GM23338 (cell line): ENCODE data around the gene PGM1. TPM values are rescaled to one million over a fixed set of nuclear protein-coding genes. Genes with fewer than 3 reads are reported as not detected.

ENCODE experiments used
- ATAC-seq: fragments of 200-7000 bp; cut with Tn5 transposase; 3 replicates; pipeline ENCODE4 v1.9.1; 2020
- DNase-seq: peaks from one replicate; pipeline ENCODE4 v3.0.0-alpha.2; 2015; ENCODE audit warnings: low spot score
- H2AFZ ChIP-seq: fragments of 200-600 bp; sonication (generic); 2 replicates; pipeline ENCODE4 v1.8.0; 2016; ENCODE audit warnings: antibody characterized with exemption, mild to moderate bottlenecking, moderate library complexity
- H3F3A ChIP-seq: fragments of 200-600 bp; sonication (generic); replicated peaks from 2 replicates; pipeline ENCODE4 v1.8.0; 2017; ENCODE audit warnings: antibody characterized with exemption, mixed run types, low read depth
- H3K27ac ChIP-seq: fragments of 200-600 bp; sonication (generic); 2 replicates; pipeline ENCODE4 v1.6.1; 2016; ENCODE audit warnings: low read depth
- H3K27me3 ChIP-seq: fragments of 200-600 bp; sonication (generic); 2 replicates; pipeline ENCODE4 v1.8.0; 2016; ENCODE audit warnings: mild to moderate bottlenecking, mixed run types, moderate library complexity; ENCODE audit not compliant: insufficient read depth
- H3K36me3 ChIP-seq: fragments of 200-600 bp; sonication (generic); 2 replicates; pipeline ENCODE4 v1.8.0; 2016; ENCODE audit warnings: mild to moderate bottlenecking; ENCODE audit not compliant: insufficient read depth
- H3K4me1 ChIP-seq: fragments of 200-600 bp; sonication (generic); 2 replicates; pipeline ENCODE4 v1.8.0; 2016; ENCODE audit warnings: mild to moderate bottlenecking, moderate library complexity; ENCODE audit not compliant: insufficient read depth
- H3K4me2 ChIP-seq: fragments of 200-600 bp; sonication (generic); 2 replicates; pipeline ENCODE4 v1.7.1; 2017; ENCODE audit warnings: mixed run types
- H3K4me3 ChIP-seq: fragments of 200-600 bp; sonication (generic); 2 replicates; pipeline ENCODE4 v1.6.1; 2016; ENCODE audit warnings: mixed run types
- H3K79me2 ChIP-seq: fragments of 200-600 bp; sonication (generic); replicated peaks from 2 replicates; pipeline ENCODE4 v1.8.0; 2017; ENCODE audit warnings: mild to moderate bottlenecking; ENCODE audit not compliant: insufficient read depth
- H3K9me2 ChIP-seq: fragments of 200-600 bp; sonication (generic); 2 replicates; pipeline ENCODE4 v1.8.0; 2017; ENCODE audit not compliant: insufficient read depth
- H4K20me1 ChIP-seq: fragments of 200-600 bp; sonication (generic); replicated peaks from 2 replicates; pipeline ENCODE4 v1.8.0; 2017; ENCODE audit warnings: mild to moderate bottlenecking; ENCODE audit not compliant: insufficient read depth
- H3K27ac Mint-ChIP-seq: 2 replicates; pipeline ENCODE4 v1.8.0; 2020; ENCODE audit warnings: inconsistent platforms, mild to moderate bottlenecking, moderate library complexity, mixed read lengths
- H3K27me3 Mint-ChIP-seq: 3 replicates; pipeline ENCODE4 v1.8.0; 2022; ENCODE audit warnings: low read depth, mild to moderate bottlenecking, moderate library complexity, mixed read lengths, inconsistent platforms; ENCODE audit not compliant: insufficient read depth, poor library complexity
- H3K36me3 Mint-ChIP-seq: 3 replicates; pipeline ENCODE4 v1.8.0; 2021; ENCODE audit warnings: low read depth, mild to moderate bottlenecking, inconsistent platforms, moderate library complexity, mixed read lengths
- H3K4me1 Mint-ChIP-seq: 3 replicates; pipeline ENCODE4 v1.8.0; 2020; ENCODE audit warnings: mild to moderate bottlenecking, inconsistent platforms, mixed read lengths
- H3K4me3 Mint-ChIP-seq: 3 replicates; pipeline ENCODE4 v1.8.0; 2021; ENCODE audit warnings: moderate library complexity, mild to moderate bottlenecking, inconsistent platforms, mixed read lengths
- H3K9me3 Mint-ChIP-seq: 3 replicates; pipeline ENCODE4 v1.8.0; 2020; ENCODE audit warnings: moderate library complexity, mild to moderate bottlenecking, inconsistent platforms, mixed read lengths
- CREB1 ChIP-seq: fragments of 250-450 bp; sonication (Bioruptor Pico); IDR thresholded peaks from 2 replicates; pipeline ENCODE4 v1.5.0; 2020; ENCODE audit warnings: low read depth, mild to moderate bottlenecking, moderate library complexity
- EZH2 ChIP-seq: fragments of 200-600 bp; sonication (generic); IDR thresholded peaks from one replicate; pipeline ENCODE4 v1.8.0; 2017; ENCODE audit warnings: antibody characterized with exemption, mild to moderate bottlenecking, low read depth; ENCODE audit not compliant: unreplicated experiment
- JUNB ChIP-seq: IDR thresholded peaks from one replicate; pipeline ENCODE4 v1.6.1; 2016; ENCODE audit warnings: antibody characterized with exemption; ENCODE audit not compliant: unreplicated experiment
- NANOG ChIP-seq: IDR thresholded peaks from 2 replicates; pipeline ENCODE4 v1.6.1; 2016; ENCODE audit warnings: antibody characterized with exemption, borderline replicate concordance
- POLR2AphosphoS5 ChIP-seq: IDR thresholded peaks from 2 replicates; pipeline ENCODE4 v1.6.1; 2016; ENCODE audit warnings: antibody characterized with exemption, low read depth
- REST ChIP-seq: IDR thresholded peaks from one replicate; pipeline ENCODE4 v1.6.1; 2018; ENCODE audit warnings: antibody characterized with exemption; ENCODE audit not compliant: unreplicated experiment
- STAT1 ChIP-seq: IDR thresholded peaks from one replicate; pipeline ENCODE4 v1.6.1; 2016; ENCODE audit warnings: antibody characterized with exemption; ENCODE audit not compliant: unreplicated experiment
- ZNF114 ChIP-seq: fragments of 250-450 bp; sonication (Bioruptor Pico); IDR thresholded peaks from 2 replicates; pipeline ENCODE4 v1.5.0; 2020; ENCODE audit warnings: mild to moderate bottlenecking, moderate library complexity
- ZNF331 ChIP-seq: fragments of 250-450 bp; sonication (Bioruptor Pico); IDR thresholded peaks from 2 replicates; pipeline ENCODE4 v1.5.0; 2020; ENCODE audit warnings: low read depth, mild to moderate bottlenecking, moderate library complexity
- polyA plus RNA-seq: library from polyadenylated mRNA; unstranded; fragments of >200 nt; fragmentation: Nextera tagmentation; extraction: Ambion mirVana; gene quantifications from 2 replicates; pipeline ENCODE4 v1.2.1, GENCODE V29; 2016
- total RNA-seq: library from RNA; depleted of rRNA; stranded (reverse); fragments of >200 nt; shearing (Covaris generic); gene quantifications from 2 replicates; pipeline ENCODE4 v1.2.3, GENCODE V29; 2014
- TF ChIP-seq, protein P1 (sequence below): IDR thresholded peaks from 2 replicates; pipeline ENCODE4 v1.6.1; 2016; ENCODE audit warnings: antibody characterized with exemption

PGM1 gene
- total and polyA plus RNA-seq, 2 experiments from 2014 or later: 20.9 to 71.9 TPM

DNA sequence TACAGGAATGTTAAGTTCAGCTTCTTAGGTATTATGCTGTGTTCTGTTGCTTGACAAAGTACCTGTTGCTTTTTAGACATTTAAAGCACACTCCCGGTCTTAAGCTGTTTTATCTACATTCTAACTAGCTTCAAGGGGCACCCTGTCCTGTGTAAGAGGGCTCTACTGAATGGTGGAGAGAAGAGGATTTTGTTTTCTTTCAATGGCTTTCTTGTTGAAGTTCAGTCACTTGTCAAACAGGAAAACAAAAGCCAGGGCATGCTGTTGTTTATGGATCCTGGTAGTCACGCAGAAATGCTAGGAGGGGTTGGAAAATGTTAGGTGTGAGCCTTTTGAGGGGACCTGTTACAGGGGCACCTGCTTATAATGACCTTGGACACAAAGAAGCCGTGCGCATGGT is 30.7 kb downstream of the PGM1 start:
- no peak for TF ChIP-seq CREB1 (CRISPR knock-in tag)
- TF ChIP-seq JUNB: no peak
- TF ChIP-seq, protein P1, sequence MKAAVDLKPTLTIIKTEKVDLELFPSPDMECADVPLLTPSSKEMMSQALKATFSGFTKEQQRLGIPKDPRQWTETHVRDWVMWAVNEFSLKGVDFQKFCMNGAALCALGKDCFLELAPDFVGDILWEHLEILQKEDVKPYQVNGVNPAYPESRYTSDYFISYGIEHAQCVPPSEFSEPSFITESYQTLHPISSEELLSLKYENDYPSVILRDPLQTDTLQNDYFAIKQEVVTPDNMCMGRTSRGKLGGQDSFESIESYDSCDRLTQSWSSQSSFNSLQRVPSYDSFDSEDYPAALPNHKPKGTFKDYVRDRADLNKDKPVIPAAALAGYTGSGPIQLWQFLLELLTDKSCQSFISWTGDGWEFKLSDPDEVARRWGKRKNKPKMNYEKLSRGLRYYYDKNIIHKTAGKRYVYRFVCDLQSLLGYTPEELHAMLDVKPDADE: no peak
- no peak for TF ChIP-seq EZH2
- no peak for TF ChIP-seq POLR2AphosphoS5
- TF ChIP-seq ZNF114 (CRISPR knock-in tag): no peak

DNA sequence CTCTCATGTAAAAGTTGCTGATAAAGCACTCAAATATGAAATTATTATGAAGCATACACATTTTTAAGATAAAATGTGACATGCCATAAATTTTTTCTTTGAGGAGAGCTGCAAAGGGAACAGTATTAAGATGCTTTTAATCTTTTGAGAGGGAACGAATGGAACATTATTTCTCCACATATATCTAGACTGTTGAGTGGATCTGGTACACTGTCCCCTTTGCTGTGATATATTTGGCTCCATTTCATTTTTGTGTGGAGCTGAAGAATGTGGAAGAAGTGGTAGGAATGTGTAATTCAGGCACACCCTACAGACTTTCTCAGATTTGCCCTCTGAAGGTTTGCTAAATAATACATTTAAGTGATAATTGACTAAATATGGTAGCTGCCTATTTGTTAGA is 31.7 kb downstream of the PGM1 start:
- DNase-seq (no peak), ATAC-seq (no peak)
- Mint-ChIP-seq H3K36me3 (no peaks in the 10 kb centered on the region), H3K27ac (no peak overlapping the region), H3K27me3 (peaks cover 6% of the 10 kb centered on the region), H3K9me3 (no peaks in the 10 kb centered on the region), H3K4me3 (no peak overlapping the region), H3K4me1 (peaks cover 21% of the 10 kb centered on the region; the same call in 2 of the 3 replicates)
- H3K4me1 ChIP-seq: peaks cover 18% of the 10 kb centered on the region
- no peak overlapping the region for H3K27ac ChIP-seq
- H3K9me2 ChIP-seq: peaks cover 3% of the 10 kb centered on the region; the same call in 1 of the 2 replicates
- no peak overlapping the region for H2AFZ ChIP-seq
- H3K27me3 ChIP-seq: no peaks in the 10 kb centered on the region
- no peak overlapping the region for H3K4me3 ChIP-seq
- peak overlapping the region; percentile 5; the same call in 1 of the 2 replicates for H3K4me2 ChIP-seq
- H3K79me2 ChIP-seq: no peaks in the 10 kb centered on the region
- H4K20me1 ChIP-seq: 0 out of 2 replicates have a peak, but pooled peaks cover 3% of the 10 kb centered on the region
- H3K36me3 ChIP-seq: peaks cover 6% of the 10 kb centered on the region; the same call in 1 of the 2 replicates
- no peaks in the 10 kb centered on the region for H3F3A ChIP-seq
- TF ChIP-seq REST: no peak
- no peak for TF ChIP-seq ZNF114 (CRISPR knock-in tag)
- no peak for TF ChIP-seq POLR2AphosphoS5
- TF ChIP-seq CREB1 (CRISPR knock-in tag): no peak
- TF ChIP-seq ZNF331 (CRISPR knock-in tag): no peak
- no peak for TF ChIP-seq JUNB
- TF ChIP-seq NANOG: no peak
- no peak for TF ChIP-seq STAT1
- TF ChIP-seq, protein P1: no peak

More for the DNA sequence above, 30.7 kb downstream of the PGM1 start:
- Histone ChIP-seq H3K27ac (no peak overlapping the region), H3F3A (no peaks in the 10 kb centered on the region), H3K79me2 (no peaks in the 10 kb centered on the region), H4K20me1 (0 out of 2 replicates have a peak, but pooled peaks cover 3% of the 10 kb centered on the region), H3K9me2 (peaks cover 5% of the 10 kb centered on the region; the same call in 1 of the 2 replicates), H3K4me3 (no peak overlapping the region), H3K27me3 (no peaks in the 10 kb centered on the region), H3K4me2 (no peak overlapping the region), H3K36me3 (no peaks in the 10 kb centered on the region), H2AFZ (no peak overlapping the region), H3K4me1 (peaks cover 18% of the 10 kb centered on the region)
- Mint-ChIP-seq H3K27me3 (peaks cover 6% of the 10 kb centered on the region), H3K36me3 (no peaks in the 10 kb centered on the region), H3K4me1 (peaks cover 21% of the 10 kb centered on the region; the same call in 2 of the 3 replicates), H3K27ac (no peak overlapping the region), H3K4me3 (no peak overlapping the region), H3K9me3 (no peaks in the 10 kb centered on the region)
- DNase-seq (no peak), ATAC-seq (no peak; the same call in 2 of the 3 replicates)
